DND-41 (cell line): ENCODE data around the gene RS1.

Experiments used
- ATAC-seq: fragments of 200-7000 bp; cut with Tn5 transposase; 3 replicates; pipeline ENCODE4 v1.9.1; 2021; ENCODE audit warnings: low read depth; ENCODE audit not compliant: insufficient read depth
- DNase-seq: peaks from one replicate; pipeline ENCODE4 v3.0.0-alpha.2; 2020
- H2AFZ ChIP-seq: 2 replicates; pipeline ENCODE4 v1.6.0; 2012; ENCODE audit warnings: low read depth, low read length
- H3K27ac ChIP-seq: 2 replicates; pipeline ENCODE4 v1.5.1; 2012; ENCODE audit warnings: low read length, inconsistent platforms
- H3K27me3 ChIP-seq: fragments of 200-600 bp; sonication (generic); 2 replicates; pipeline ENCODE4 v1.6.0; 2012; ENCODE audit warnings: low read length, mild to moderate bottlenecking, inconsistent platforms; ENCODE audit not compliant: insufficient read depth, poor library complexity
- H3K36me3 ChIP-seq: 2 replicates; pipeline ENCODE4 v1.5.1; 2012; ENCODE audit warnings: low read length, inconsistent platforms; ENCODE audit not compliant: insufficient read depth
- H3K4me1 ChIP-seq: 2 replicates; pipeline ENCODE4 v1.5.1; 2012; ENCODE audit warnings: mild to moderate bottlenecking, low read length; ENCODE audit not compliant: insufficient read depth
- H3K4me2 ChIP-seq: 2 replicates; pipeline ENCODE4 v1.6.0; 2012; ENCODE audit warnings: mild to moderate bottlenecking, moderate library complexity, low read length, inconsistent platforms; ENCODE audit not compliant: insufficient read depth
- H3K4me3 ChIP-seq, 2 experiments: fragments of 200-600 bp in 1 of 2; shearing (Covaris generic) in 1 of 2; 2 replicates each; pipeline ENCODE4 v1.5.1; 2012 to 2016; ENCODE audit warnings: inconsistent platforms in 2 of 2, low read length in 2 of 2, mild to moderate bottlenecking in 2 of 2, low read depth in 1 of 2, moderate library complexity in 1 of 2
- H3K79me2 ChIP-seq: 2 replicates; pipeline ENCODE4 v1.6.0; 2012; ENCODE audit warnings: low read length, inconsistent platforms; ENCODE audit not compliant: insufficient read depth
- H3K9ac ChIP-seq: 2 replicates; pipeline ENCODE4 v1.6.0; 2012; ENCODE audit warnings: low read depth, mild to moderate bottlenecking, inconsistent platforms, low read length, moderate library complexity
- H3K9me3 ChIP-seq: 2 replicates; pipeline ENCODE4 v1.5.1; 2012; ENCODE audit warnings: low read length, moderate library complexity, mild to moderate bottlenecking, inconsistent platforms; ENCODE audit not compliant: insufficient read depth, severe bottlenecking
- H4K20me1 ChIP-seq: 2 replicates; pipeline ENCODE4 v1.6.0; 2012; ENCODE audit warnings: low read length; ENCODE audit not compliant: insufficient read depth
- EZH2 ChIP-seq: IDR thresholded peaks from 3 replicates; pipeline ENCODE4 v1.6.1; 2012; ENCODE audit warnings: borderline replicate concordance, low read depth, mild to moderate bottlenecking, moderate library complexity, low read length, inconsistent platforms; ENCODE audit not compliant: severe bottlenecking
- TF ChIP-seq, protein P1 (sequence below): IDR thresholded peaks from 2 replicates; pipeline ENCODE4 v1.5.1; 2012; ENCODE audit warnings: borderline replicate concordance, low read length, moderate library complexity, mild to moderate bottlenecking; ENCODE audit not compliant: poor library complexity, severe bottlenecking; ENCODE audit errors: extremely low read depth

The RS1 gene

DNA sequence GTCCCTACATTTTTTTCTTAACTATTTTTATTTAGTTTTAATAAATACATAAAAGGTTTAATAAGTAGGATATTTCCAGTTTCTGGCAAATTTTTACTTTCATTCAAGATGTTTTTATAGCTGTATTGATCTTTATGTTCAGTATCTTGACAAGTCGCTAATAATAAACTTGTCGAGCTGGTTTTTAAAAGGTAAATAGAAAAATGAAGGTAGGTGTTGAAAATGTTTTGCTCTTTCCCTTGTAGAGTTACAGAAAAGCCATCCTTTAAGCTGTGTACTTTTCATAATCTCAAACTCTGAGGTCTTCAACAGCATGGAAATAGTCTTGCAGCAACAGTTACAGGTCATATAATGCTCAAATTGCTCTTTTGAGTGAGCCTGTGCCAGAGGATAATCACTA lies 52.6 kb downstream of the RS1 start:
- TF ChIP-seq, protein P1, sequence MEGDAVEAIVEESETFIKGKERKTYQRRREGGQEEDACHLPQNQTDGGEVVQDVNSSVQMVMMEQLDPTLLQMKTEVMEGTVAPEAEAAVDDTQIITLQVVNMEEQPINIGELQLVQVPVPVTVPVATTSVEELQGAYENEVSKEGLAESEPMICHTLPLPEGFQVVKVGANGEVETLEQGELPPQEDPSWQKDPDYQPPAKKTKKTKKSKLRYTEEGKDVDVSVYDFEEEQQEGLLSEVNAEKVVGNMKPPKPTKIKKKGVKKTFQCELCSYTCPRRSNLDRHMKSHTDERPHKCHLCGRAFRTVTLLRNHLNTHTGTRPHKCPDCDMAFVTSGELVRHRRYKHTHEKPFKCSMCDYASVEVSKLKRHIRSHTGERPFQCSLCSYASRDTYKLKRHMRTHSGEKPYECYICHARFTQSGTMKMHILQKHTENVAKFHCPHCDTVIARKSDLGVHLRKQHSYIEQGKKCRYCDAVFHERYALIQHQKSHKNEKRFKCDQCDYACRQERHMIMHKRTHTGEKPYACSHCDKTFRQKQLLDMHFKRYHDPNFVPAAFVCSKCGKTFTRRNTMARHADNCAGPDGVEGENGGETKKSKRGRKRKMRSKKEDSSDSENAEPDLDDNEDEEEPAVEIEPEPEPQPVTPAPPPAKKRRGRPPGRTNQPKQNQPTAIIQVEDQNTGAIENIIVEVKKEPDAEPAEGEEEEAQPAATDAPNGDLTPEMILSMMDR = no peak
- TF ChIP-seq EZH2 = no peak
- Histone ChIP-seq H3K79me2 (no peaks in the 10 kb centered on the region), H3K36me3 (no peaks in the 10 kb centered on the region), H3K27ac (no peak overlapping the region), H3K4me2 (no peak overlapping the region), H2AFZ (no peak overlapping the region), H3K27me3 (no peaks in the 10 kb centered on the region), H3K9me3 (no peaks in the 10 kb centered on the region), H4K20me1 (no peaks in the 10 kb centered on the region), H3K9ac (no peak overlapping the region), H3K4me1 (no peaks in the 10 kb centered on the region), H3K4me3 (no peak overlapping the region)
- ATAC-seq (no peak), DNase-seq (no peak)

- no peaks in the 10 kb centered on the region for H3K4me1 ChIP-seq
- no peaks in the 10 kb centered on the region for H4K20me1 ChIP-seq
- no peaks in the 10 kb centered on the region for H3K27me3 ChIP-seq
- ATAC-seq = no peak
- no peak overlapping the region for H3K27ac ChIP-seq
- H2AFZ ChIP-seq = no peak overlapping the region
- H3K4me2 ChIP-seq = no peak overlapping the region
- no peak for DNase-seq
- TF ChIP-seq, protein P1 = no peak
- TF ChIP-seq EZH2 = no peak
- H3K79me2 ChIP-seq = no peaks in the 10 kb centered on the region
- no peaks in the 10 kb centered on the region for H3K9me3 ChIP-seq
- H3K9ac ChIP-seq = no peak overlapping the region
- no peak overlapping the region for H3K4me3 ChIP-seq
- H3K36me3 ChIP-seq = no peaks in the 10 kb centered on the region
Measured at GRCh38 chrX:18617407-18617750, 54.5 kb downstream of the RS1 start.

GRCh38 chrX:18616688-18617406 lies 55.1 kb downstream of the RS1 start:
- DNase-seq (no peak), ATAC-seq (no peak)
- Histone ChIP-seq H3K9me3 (no peaks in the 10 kb centered on the region), H3K9ac (no peak overlapping the region), H3K4me3 (no peak overlapping the region), H3K27ac (no peak overlapping the region), H3K36me3 (no peaks in the 10 kb centered on the region), H3K4me2 (no peak overlapping the region), H2AFZ (no peak overlapping the region), H3K79me2 (no peaks in the 10 kb centered on the region), H4K20me1 (no peaks in the 10 kb centered on the region), H3K4me1 (no peaks in the 10 kb centered on the region), H3K27me3 (no peaks in the 10 kb centered on the region)
- TF ChIP-seq EZH2 = no peak
- TF ChIP-seq, protein P1 = no peak
